Measurements from ENCODE around the gene ATAD3B.

GRCh38 chr1:1534401-1535154 is 63.0 kb downstream of the ATAD3B start:
- no peak for TF ChIP-seq CTCF (IDR thresholded peaks at IDR 0.05; ENCODE audit: low read depth, low read length)
- TF ChIP-seq POLR2A (IDR thresholded peaks at IDR 0.05; ENCODE audit: extremely low read depth, insufficient read length), result no peak
- TF ChIP-seq MAX (IDR thresholded peaks at IDR 0.05; ENCODE audit: low read depth, low read length), result no peak
- no peak for TF ChIP-seq MYC (IDR thresholded peaks at IDR 0.05; ENCODE audit: low read depth, low read length)

All from NB4 (cell line).